CD1c-positive myeloid dendritic cell (primary cell): ENCODE data around the gene ATP9B.

ENCODE experiments used
- DNase-seq: peaks from one replicate; pipeline ENCODE4 v3.0.0-alpha.2; 2016; ENCODE audit errors: extremely low spot score

ATP9B gene

DNA sequence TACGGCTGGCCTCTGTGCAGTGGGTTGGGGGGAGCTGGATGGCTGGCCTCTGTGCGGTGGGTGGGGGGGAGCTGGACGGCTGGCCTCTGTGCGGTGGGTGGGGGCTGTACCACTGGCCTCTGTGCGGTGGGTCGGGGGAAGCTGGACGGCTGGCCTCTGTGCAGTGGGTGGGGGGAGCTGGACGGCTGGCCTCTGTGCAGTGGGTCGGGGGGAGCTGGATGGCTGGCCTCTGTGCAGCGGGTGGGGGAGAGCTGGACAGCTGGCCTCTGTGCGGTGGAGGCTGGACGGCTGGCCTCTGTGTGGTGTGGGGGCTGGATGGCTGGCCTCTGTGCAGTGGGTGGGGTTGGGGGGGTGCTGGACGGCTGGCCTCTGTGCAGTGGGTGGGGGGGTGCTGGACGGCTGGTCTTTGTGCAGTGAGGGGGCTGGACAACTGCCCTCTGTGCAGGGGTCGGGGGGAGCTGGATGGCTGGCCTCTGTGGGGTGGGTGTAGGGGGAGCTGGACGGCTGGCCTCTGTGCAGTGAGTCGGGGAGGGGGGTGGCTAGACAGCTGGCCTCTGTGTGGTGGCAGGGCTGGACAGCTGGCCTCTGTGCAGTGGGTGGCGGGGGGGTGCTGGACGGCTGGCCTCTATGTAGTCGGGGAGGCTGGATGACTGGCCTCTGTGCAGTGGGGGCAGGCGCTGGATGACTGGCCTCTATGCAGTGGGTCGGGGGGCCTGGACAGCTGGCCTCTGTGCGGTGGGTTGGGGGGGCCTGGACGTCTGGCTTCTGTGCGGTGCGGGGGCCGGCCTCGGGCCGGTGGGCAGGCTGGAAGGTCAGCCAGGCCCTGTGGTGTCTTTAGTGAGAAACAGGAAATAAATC is 358.4 kb downstream of the ATP9B start:
- DNase-seq = no peak
